ENCODE data around the gene TIGD1. TPM values are rescaled to one million over a fixed set of nuclear protein-coding genes. Genes with fewer than 3 reads are reported as not detected.

Gene TIGD1
- total and polyA plus RNA-seq, 8 donors, result 0.88 to 5.9 (median 2.2) TPM

DNA sequence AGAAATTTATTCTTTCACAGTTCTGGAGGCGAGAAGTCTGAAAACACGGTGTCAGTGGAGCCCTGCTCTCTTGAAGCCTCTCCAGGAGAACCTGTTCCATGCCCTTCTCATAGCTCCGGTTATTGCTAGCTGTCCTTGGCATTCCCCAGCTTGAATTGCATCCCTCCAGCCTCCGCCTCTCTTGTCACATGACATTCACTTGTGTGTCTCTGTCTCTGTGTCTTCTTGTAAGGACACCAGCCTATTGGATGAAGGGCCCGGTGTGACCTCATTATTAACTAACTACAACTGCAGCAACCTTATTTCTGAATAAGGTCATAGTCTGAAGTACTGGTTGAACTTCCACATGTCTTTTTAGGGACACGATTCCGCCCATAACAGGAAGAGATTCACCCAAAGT is 34.7 kb downstream of the TIGD1 start:
- Histone ChIP-seq H3K36me3 (no peaks in the 10 kb centered on the region), H3K9me3 (no peaks in the 10 kb centered on the region), H3K27ac (no peak overlapping the region), H3K27me3 (no peaks in the 10 kb centered on the region), H3K4me1 (no peaks in the 10 kb centered on the region), H3K4me3 (no peak overlapping the region)
- FAIRE-seq (no peak), ATAC-seq (no peak), DNase-seq (no peak)
- no peak for TF ChIP-seq CTCF (IDR thresholded peaks at IDR 0.05)
- intact Hi-C loops (cut with DNase I), result loop anchor here in 1 of 3 donors (10.0 kb wide), 1 partner anchor 611 kb away; no protein-coding TSS in a partner anchor
- WGBS, 2 donors, result 84 to 93% methylated on average over 7 of the region's 7 CpGs

GRCh38 chr2:232513353-232513752 is 37.0 kb downstream of the TIGD1 start:
- FAIRE-seq (no peak), ATAC-seq (no peak), DNase-seq (no peak)
- Histone ChIP-seq H3K4me3 (no peak overlapping the region), H3K36me3 (no peaks in the 10 kb centered on the region), H3K4me1 (no peaks in the 10 kb centered on the region), H3K9me3 (no peaks in the 10 kb centered on the region), H3K27me3 (no peaks in the 10 kb centered on the region), H3K27ac (no peak overlapping the region)
- WGBS, 2 donors, result 54 to 64% methylated on average over 5 of the region's 5 CpGs
- intact Hi-C loops (cut with DNase I), result loop anchor here in 1 of 3 donors (10.0 kb wide), 1 partner anchor 609 kb away; no protein-coding TSS in a partner anchor
- TF ChIP-seq CTCF (IDR thresholded peaks at IDR 0.05), result no peak

DNA sequence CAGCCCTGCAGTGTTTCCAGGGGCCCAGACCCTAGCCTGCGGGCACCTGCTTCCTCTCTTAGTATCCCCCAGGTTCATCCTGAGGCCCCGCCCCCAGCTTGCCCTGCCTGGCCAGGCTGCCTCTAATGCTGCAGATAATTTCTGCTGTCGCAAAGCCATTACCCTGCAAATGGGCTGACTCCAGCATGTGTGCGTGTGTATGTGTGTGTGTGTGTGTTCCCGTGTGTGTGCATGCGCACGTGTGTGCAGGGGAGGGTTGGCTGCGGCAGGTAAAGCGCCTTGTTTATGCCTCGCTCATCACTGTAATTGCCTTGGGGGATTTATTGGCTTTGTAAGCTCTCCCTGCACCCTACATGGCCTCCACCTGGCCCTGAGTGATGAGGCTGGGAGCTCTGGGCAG is 37.8 kb downstream of the TIGD1 start:
- intact Hi-C loops (cut with DNase I), result loop anchor here in 1 of 3 donors (10.0 kb wide), 1 partner anchor 608 kb away; no protein-coding TSS in a partner anchor
- Histone ChIP-seq H3K4me1 (no peaks in the 10 kb centered on the region), H3K36me3 (no peaks in the 10 kb centered on the region), H3K4me3 (no peak overlapping the region), H3K9me3 (no peaks in the 10 kb centered on the region), H3K27ac (no peak overlapping the region), H3K27me3 (no peaks in the 10 kb centered on the region)
- no peak for ATAC-seq
- no peak for DNase-seq
- no peak for FAIRE-seq
- 81 to 85% methylated on average over 10 of the region's 10 CpGs for WGBS, 2 donors
- TF ChIP-seq CTCF (IDR thresholded peaks at IDR 0.05), result no peak

DNA sequence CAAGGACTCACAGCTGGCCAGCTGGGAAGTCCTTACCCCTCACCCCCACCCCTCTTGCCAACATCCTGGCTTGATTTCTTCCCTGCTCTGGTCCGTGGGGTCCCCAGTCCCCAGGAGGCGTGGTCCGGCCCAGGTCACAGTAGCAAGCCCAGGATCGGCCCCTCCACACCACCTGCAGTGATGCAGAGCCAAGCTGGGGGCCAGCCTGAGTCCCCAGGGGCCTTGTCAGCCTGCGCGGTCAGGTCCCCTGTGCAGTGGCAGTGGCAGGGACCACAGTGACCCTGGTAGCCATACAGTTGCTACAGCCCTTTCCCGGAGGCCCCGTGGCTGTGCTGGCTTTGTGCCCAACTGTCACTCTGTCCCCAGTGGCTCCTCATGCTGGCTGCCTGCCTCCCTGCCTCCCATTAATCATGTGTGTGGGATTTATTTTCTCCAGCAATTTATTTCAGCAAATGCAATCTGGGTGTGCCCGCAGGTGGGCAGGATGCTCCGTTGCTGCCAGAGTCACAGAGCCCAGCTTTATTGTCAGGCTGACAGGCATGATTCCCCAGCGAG is 38.9 kb downstream of the TIGD1 start:
- intact Hi-C loops (cut with DNase I), result loop anchor here in 1 of 3 donors (10.0 kb wide), 1 partner anchor 607 kb away; no protein-coding TSS in a partner anchor
- DNase-seq (peak in 3 of 6 donors; percentile 43 to 55 (median 45)), ATAC-seq (peak in 3 of 4 donors; percentile 60 to 86 (median 68)), FAIRE-seq (no peak)
- Histone ChIP-seq H3K4me1 (no peaks in the 10 kb centered on the region), H3K27ac (no peak overlapping the region), H3K9me3 (no peaks in the 10 kb centered on the region), H3K36me3 (no peaks in the 10 kb centered on the region), H3K27me3 (no peaks in the 10 kb centered on the region), H3K4me3 (no peak overlapping the region)
- no peak for TF ChIP-seq CTCF (IDR thresholded peaks at IDR 0.05)
- 34 to 35% methylated on average over 11 of the region's 11 CpGs for WGBS, 2 donors

GRCh38 chr2:232508251-232508650 is 42.1 kb downstream of the TIGD1 start:
- Histone ChIP-seq H3K4me1 (peaks cover 0 to under 1% (median 0%) of the 10 kb centered on the region in 3 donors), H3K27me3 (no peaks in the 10 kb centered on the region), H3K9me3 (no peaks in the 10 kb centered on the region), H3K4me3 (no peak overlapping the region), H3K36me3 (no peaks in the 10 kb centered on the region), H3K27ac (no peak overlapping the region)
- FAIRE-seq (no peak), DNase-seq (peak in 1 of 6 donors; percentile 52), ATAC-seq (no peak)
- intact Hi-C loops (cut with DNase I), result no loop called here
- WGBS, 2 donors, result 74 to 78% methylated on average over 7 of the region's 7 CpGs
- TF ChIP-seq CTCF (IDR thresholded peaks at IDR 0.05), result no peak
